ENCODE data around the gene PDE7B. TPM values are rescaled to one million over a fixed set of nuclear protein-coding genes. Genes with fewer than 3 reads are reported as not detected.
"Not testable (repeated sequence)": the region's sequence is repeated elsewhere in the genome, so short reads cannot be mapped to it uniquely, and the experiment has no call there.

Gene PDE7B
- total and polyA plus RNA-seq, 3 experiments from 2014 or later: 0.04 to 0.24 (median 0.07) TPM

DNA sequence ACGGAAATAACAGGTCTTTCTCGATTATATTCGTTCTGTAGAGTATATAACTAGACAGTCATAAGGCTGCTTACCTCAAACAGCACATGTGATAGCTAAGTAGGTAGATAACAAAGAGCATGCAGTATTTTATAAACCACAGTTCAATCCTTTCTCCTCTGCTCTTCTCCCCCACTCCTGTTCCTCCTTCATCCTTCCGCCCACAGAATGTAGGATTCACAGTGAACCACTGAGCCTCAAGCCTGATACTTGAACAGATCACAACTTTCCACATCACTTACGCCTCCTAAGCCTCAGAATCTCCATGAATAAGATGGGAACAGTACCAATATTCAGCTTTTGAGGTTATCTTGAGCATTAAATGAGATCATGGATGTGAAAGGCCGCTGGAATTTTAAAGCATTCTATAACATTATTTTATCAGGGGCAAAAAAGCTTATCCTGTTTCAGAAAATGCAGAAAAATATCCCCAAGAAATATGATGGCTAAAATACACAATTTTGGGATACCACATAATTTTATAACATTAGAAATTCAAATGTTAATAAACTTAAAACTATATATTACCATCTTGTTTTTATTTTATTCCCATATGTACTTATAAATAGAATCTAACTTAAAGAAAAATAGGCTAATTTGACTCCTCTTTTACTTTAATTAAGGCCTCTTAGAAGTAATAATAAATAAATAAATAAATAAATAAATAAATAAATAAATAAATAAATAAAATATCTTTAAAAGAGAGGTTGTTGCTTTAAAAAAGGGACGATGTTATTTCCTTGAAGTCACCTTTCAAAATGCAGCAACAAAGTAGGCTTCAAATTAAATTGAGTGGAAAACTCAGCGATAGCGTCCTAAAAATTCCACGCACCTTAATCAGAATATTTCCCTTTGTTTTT is 365.3 kb downstream of the PDE7B start:
- no peaks in the 10 kb centered on the region for H3K36me3 ChIP-seq (ENCODE audit: insufficient read depth, low read length)
- H3K36me3 Mint-ChIP-seq: no peaks in the 10 kb centered on the region
- H3K4me3 Mint-ChIP-seq: no peak overlapping the region
- H3K27ac Mint-ChIP-seq: no peak overlapping the region
- no peaks in the 10 kb centered on the region for H3K27me3 ChIP-seq (ENCODE audit: insufficient read depth, low read length, poor library complexity, severe bottlenecking)
- ChIA-PET CTCF (interaction anchor here (1.4 kb wide), 1 partner anchor 10 kb away, joined by 8 read pairs; no protein-coding TSS in a partner anchor), POLR2A (no interaction called here)
- H3K9me3 Mint-ChIP-seq: peaks cover 0 to 5% (median 2%) of the 10 kb centered on the region in 5 donors
- DNase-seq: no peak
- peaks cover 0 to 12% of the 10 kb centered on the region in 2 donors for H3K27me3 Mint-ChIP-seq
- no peaks in the 10 kb centered on the region for H3K4me1 ChIP-seq (ENCODE audit: insufficient read depth, low read length)
- H3K9me3 ChIP-seq (ENCODE audit: low read length): no peaks in the 10 kb centered on the region
- no peak overlapping the region for H3K4me3 ChIP-seq (ENCODE audit: low read length)
- no peaks in the 10 kb centered on the region for H3K4me1 Mint-ChIP-seq
- H3K27ac ChIP-seq (ENCODE audit: low read depth, low read length): no peak overlapping the region

DNA sequence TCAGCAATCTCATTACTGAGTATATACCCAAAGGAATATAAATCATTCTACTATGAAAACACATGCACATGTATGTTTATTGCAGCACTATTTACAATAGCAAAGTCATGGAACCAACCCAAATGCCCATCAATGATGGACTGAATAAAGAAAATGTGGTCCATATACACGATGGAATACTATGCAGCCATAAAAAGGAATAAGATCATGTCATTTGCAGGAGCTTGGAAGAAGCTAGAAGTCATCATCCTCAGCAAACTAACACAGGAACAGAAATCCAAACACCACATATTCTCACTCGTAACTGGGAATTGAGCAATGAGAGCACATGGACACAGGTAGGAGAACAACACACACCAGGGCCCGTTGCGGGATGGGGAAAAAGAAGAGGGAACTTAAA is 373.5 kb downstream of the PDE7B start:
- POLR2A ChIA-PET; H3K4me3 Mint-ChIP-seq; H3K27ac Mint-ChIP-seq; DNase-seq; H3K36me3 Mint-ChIP-seq; H3K4me1 ChIP-seq (ENCODE audit: insufficient read depth, low read length); H3K9me3 ChIP-seq (ENCODE audit: low read length); H3K27ac ChIP-seq (ENCODE audit: low read depth, low read length); H3K4me3 ChIP-seq (ENCODE audit: low read length); CTCF ChIA-PET; H3K9me3 Mint-ChIP-seq; H3K36me3 ChIP-seq (ENCODE audit: insufficient read depth, low read length); H3K27me3 ChIP-seq (ENCODE audit: insufficient read depth, low read length, poor library complexity, severe bottlenecking): not testable (repeated sequence)
- peaks cover 8 to 10% (median 8%) of the 10 kb centered on the region in 3 donors for H3K4me1 Mint-ChIP-seq
- peaks cover 0 to 11% of the 10 kb centered on the region in 2 donors for H3K27me3 Mint-ChIP-seq

DNA sequence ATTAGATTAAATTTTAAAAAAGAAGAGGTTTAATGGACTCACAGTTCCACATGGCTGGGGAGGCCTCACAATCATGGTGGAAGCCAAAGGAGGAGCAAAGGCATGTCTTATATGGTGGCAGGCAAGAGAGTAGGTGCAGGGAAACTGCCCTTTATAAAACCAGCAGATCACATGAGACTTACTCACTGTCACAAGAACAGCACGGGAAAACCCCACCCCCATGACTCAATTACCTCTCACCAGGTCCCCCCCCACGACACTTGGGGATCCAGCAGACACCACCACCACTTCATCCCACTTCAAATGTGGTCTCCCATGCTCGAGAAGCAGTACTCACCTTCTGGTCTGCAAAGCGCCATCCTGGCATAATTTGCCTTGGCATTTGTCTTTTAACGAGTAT is 374.0 kb downstream of the PDE7B start:
- no peak for DNase-seq
- no peaks in the 10 kb centered on the region for H3K36me3 ChIP-seq (ENCODE audit: insufficient read depth, low read length)
- CTCF ChIA-PET: interaction anchor here (0.6 to 2.3 kb wide), 25 partner anchors 9 to 774 kb away, joined by 3 to 17 read pairs (median 7); no protein-coding TSS in a partner anchor

DNA sequence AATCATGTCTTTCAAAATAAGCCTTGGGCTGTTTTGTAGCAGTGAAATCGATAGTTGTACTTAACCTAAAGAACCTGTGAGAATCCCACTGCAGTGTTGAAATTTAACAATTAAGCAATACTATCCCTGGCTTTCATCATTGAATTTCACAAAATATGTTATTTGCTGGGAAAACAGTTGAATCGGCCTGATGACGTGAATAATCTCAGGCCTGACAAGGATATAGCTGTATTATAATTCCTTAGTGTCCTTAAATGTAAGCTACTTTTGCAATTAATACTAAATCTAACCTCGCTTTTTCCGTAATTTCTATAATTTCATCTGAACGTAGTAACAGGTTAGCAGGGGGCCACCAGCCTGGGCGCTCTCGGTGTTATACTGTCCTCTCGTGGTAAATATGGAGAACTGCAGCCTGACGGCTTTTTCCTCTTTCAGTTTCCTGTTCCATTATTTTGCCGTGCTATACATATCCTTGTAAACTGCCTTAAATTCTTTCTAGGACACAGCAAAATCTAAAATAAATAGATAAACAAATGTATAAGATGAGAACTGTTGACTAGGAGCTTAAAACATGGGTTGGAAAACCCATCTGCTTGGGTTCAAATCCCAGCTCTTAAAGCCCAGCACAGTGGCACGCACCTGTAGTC is 374.6 kb downstream of the PDE7B start:
- H3K4me3 Mint-ChIP-seq: peak overlapping the region in 6 of 7 donors; percentile 57 to 77 (median 66)
- peak; percentile 28 to 66 (median 46) for DNase-seq

More for the DNA sequence above, 374.0 kb downstream of the PDE7B start:
- Mint-ChIP-seq H3K36me3 (no peaks in the 10 kb centered on the region), H3K27me3 (peaks cover 0 to 6% of the 10 kb centered on the region in 2 donors), H3K4me3 (peak overlapping the region in 1 of 7 donors; percentile 38), H3K27ac (no peak overlapping the region), H3K4me1 (peaks cover 8 to 10% (median 8%) of the 10 kb centered on the region in 3 donors), H3K9me3 (peaks cover 0 to under 1% (median 0%) of the 10 kb centered on the region in 5 donors)
- Histone ChIP-seq H3K4me1 (ENCODE audit: insufficient read depth, low read length) (no peaks in the 10 kb centered on the region), H3K27me3 (ENCODE audit: insufficient read depth, low read length, poor library complexity, severe bottlenecking) (no peaks in the 10 kb centered on the region), H3K4me3 (ENCODE audit: low read length) (no peak overlapping the region), H3K27ac (ENCODE audit: low read depth, low read length) (no peak overlapping the region), H3K9me3 (ENCODE audit: low read length) (no peaks in the 10 kb centered on the region)
- POLR2A ChIA-PET: no interaction called here

DNA sequence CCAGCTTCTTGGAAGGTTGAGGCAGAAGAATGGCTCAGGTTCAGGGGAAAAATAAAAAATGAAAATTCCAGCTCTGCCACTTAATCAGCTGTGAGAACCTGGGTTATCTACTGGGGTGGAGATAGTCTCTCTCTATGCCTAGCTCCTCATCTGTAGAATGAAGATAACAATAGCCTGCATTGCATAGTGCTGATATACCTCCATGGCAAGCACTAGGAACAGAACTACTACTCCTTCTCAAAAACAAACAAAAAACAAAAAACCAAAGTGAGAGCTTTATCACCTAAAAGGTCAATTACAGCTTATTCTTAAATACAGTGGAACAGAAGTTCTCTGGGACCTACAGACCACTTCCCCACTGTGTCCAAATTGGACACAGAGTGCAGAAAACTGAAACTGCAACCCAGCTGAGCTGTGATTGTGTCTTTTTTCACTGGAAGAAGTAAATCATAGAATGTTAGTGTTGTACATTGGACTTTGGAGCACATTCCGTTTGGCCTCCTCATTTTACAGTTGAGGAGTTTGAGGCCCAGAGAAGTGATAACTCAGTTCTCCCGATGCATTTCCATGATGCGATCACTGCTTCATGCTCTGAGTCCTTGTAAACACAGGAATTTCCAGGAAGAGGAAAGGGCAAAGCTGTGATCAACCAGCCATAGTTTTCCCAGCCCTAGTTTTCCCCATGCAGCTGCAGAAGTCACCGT is 375.3 kb downstream of the PDE7B start:
- Mint-ChIP-seq H3K27ac (peak overlapping the region in 3 of 8 donors; percentile 4 to 48 (median 48)), H3K9me3 (no peaks in the 10 kb centered on the region), H3K27me3 (no peaks in the 10 kb centered on the region), H3K4me1 (peaks cover 8 to 10% (median 8%) of the 10 kb centered on the region in 3 donors), H3K36me3 (no peaks in the 10 kb centered on the region), H3K4me3 (peak overlapping the region in 6 of 7 donors; percentile 57 to 77 (median 66))
- peak overlapping the region; percentile 22 for H3K4me3 ChIP-seq (ENCODE audit: low read length)
- H3K27ac ChIP-seq (ENCODE audit: low read depth, low read length): peak overlapping the region; percentile 43
- H3K9me3 ChIP-seq (ENCODE audit: low read length): no peaks in the 10 kb centered on the region
- H3K36me3 ChIP-seq (ENCODE audit: insufficient read depth, low read length): no peaks in the 10 kb centered on the region
- CTCF ChIA-PET: interaction anchor here (0.7 to 2.3 kb wide), 33 partner anchors 8 to 776 kb away, joined by 3 to 17 read pairs (median 5); no protein-coding TSS in a partner anchor
- POLR2A ChIA-PET: interaction anchor here (0.6 kb wide), 1 partner anchor 690 kb away, joined by 3 read pairs; no protein-coding TSS in a partner anchor
- no peak for DNase-seq
- H3K4me1 ChIP-seq (ENCODE audit: insufficient read depth, low read length): no peaks in the 10 kb centered on the region
- H3K27me3 ChIP-seq (ENCODE audit: insufficient read depth, low read length, poor library complexity, severe bottlenecking): no peaks in the 10 kb centered on the region

More for the DNA sequence above, 374.6 kb downstream of the PDE7B start:
- Histone ChIP-seq H3K4me1 (ENCODE audit: insufficient read depth, low read length) (no peaks in the 10 kb centered on the region), H3K9me3 (ENCODE audit: low read length) (no peaks in the 10 kb centered on the region), H3K27me3 (ENCODE audit: insufficient read depth, low read length, poor library complexity, severe bottlenecking) (no peaks in the 10 kb centered on the region), H3K36me3 (ENCODE audit: insufficient read depth, low read length) (no peaks in the 10 kb centered on the region), H3K27ac (ENCODE audit: low read depth, low read length) (peak overlapping the region; percentile 43), H3K4me3 (ENCODE audit: low read length) (peak overlapping the region; percentile 22)
- ChIA-PET CTCF (interaction anchor here (0.6 to 2.3 kb wide), 34 partner anchors 8 to 775 kb away, joined by 3 to 17 read pairs (median 5); no protein-coding TSS in a partner anchor), POLR2A (interaction anchor here (0.6 kb wide), 1 partner anchor 690 kb away, joined by 3 read pairs; no protein-coding TSS in a partner anchor)
- Mint-ChIP-seq H3K9me3 (no peaks in the 10 kb centered on the region), H3K27me3 (peaks cover 0 to under 1% of the 10 kb centered on the region in 2 donors), H3K36me3 (no peaks in the 10 kb centered on the region), H3K27ac (peak overlapping the region in 4 of 8 donors; percentile 4 to 48 (median 30)), H3K4me1 (peaks cover 8 to 10% (median 8%) of the 10 kb centered on the region in 3 donors)

DNA sequence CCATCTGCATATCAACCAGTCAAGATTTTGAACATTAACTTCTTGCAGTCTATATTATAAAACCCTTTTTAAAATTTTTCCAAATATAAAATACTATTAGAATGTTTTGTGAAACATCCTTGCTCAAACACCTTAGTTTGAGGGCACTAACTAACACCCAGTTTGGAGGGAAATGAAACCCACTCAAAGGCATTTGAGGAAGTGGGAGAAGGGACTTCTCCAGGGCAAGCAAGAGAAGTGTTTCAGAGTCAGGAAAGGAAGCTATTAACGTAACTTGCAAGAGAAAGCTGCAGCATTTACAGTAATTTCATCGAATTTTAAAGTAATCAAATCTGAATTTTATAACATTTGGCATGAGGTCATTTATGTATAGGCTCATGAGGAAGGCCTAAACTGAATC is 377.3 kb downstream of the PDE7B start:
- H3K27me3 Mint-ChIP-seq: no peaks in the 10 kb centered on the region
- H3K36me3 Mint-ChIP-seq: no peaks in the 10 kb centered on the region
- H3K4me3 Mint-ChIP-seq: no peak overlapping the region

DNA sequence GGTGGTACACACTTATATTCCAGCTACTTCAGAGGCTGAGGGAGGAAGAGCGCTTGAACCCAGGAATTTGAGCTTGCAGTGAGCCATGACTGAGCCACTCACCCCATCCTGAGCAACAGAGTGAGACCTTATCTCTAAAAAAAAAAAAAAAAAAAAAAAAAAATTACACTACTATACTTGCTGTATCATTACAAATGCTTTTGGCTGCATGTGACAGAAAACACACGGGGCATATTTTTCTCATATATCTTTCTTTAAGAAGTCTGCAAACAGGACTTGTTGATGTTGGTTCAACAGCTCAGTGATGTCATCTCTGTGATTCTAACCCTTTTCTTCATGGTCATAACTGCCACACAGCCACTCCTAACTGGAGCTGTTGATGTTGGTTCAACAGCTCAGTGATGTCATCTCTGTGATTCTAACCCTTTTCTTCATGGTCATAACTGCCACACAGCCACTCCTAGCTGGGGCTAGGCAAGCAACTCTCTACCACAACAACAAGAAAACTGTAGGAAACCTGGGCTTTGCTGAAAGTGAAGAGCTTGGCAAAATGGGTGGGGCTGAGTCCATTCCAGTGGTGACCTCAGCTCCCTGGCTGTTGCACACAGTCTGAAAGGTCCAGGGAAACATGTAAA is 378.8 kb downstream of the PDE7B start:
- H3K4me1 ChIP-seq (ENCODE audit: insufficient read depth, low read length): no peaks in the 10 kb centered on the region
- H3K4me3 ChIP-seq (ENCODE audit: low read length): no peak overlapping the region
- Mint-ChIP-seq H3K27ac (no peak overlapping the region), H3K4me1 (peaks cover 8 to 10% (median 8%) of the 10 kb centered on the region in 3 donors), H3K36me3 (peaks cover 0 to 2% (median 0%) of the 10 kb centered on the region in 3 donors), H3K27me3 (no peaks in the 10 kb centered on the region), H3K4me3 (no peak overlapping the region), H3K9me3 (no peaks in the 10 kb centered on the region)
- H3K9me3 ChIP-seq (ENCODE audit: low read length): no peaks in the 10 kb centered on the region
- no peak overlapping the region for H3K27ac ChIP-seq (ENCODE audit: low read depth, low read length)
- DNase-seq: no peak
- H3K36me3 ChIP-seq (ENCODE audit: insufficient read depth, low read length): no peaks in the 10 kb centered on the region
- POLR2A ChIA-PET: no interaction called here
- CTCF ChIA-PET: no interaction called here
- H3K27me3 ChIP-seq (ENCODE audit: insufficient read depth, low read length, poor library complexity, severe bottlenecking): no peaks in the 10 kb centered on the region

More for the DNA sequence above, 377.3 kb downstream of the PDE7B start:
- H3K27me3 ChIP-seq (ENCODE audit: insufficient read depth, low read length, poor library complexity, severe bottlenecking): no peaks in the 10 kb centered on the region
- no peak overlapping the region for H3K27ac ChIP-seq (ENCODE audit: low read depth, low read length)
- no peaks in the 10 kb centered on the region for H3K4me1 ChIP-seq (ENCODE audit: insufficient read depth, low read length)
- no peak overlapping the region for H3K4me3 ChIP-seq (ENCODE audit: low read length)
- DNase-seq: no peak
- no peak overlapping the region for H3K27ac Mint-ChIP-seq
- H3K36me3 ChIP-seq (ENCODE audit: insufficient read depth, low read length): no peaks in the 10 kb centered on the region
- H3K9me3 Mint-ChIP-seq: no peaks in the 10 kb centered on the region
- ChIA-PET CTCF (no interaction called here), POLR2A (no interaction called here)
- no peaks in the 10 kb centered on the region for H3K9me3 ChIP-seq (ENCODE audit: low read length)
- peaks cover 8 to 10% (median 8%) of the 10 kb centered on the region in 3 donors for H3K4me1 Mint-ChIP-seq

All from CD8-positive, alpha-beta memory T cell (primary cell).